ENCODE measurements around the gene NDUFAF3. TPM values are rescaled to one million over a fixed set of nuclear protein-coding genes. Genes with fewer than 3 reads are reported as not detected.

NDUFAF3 gene
- total RNA-seq, 1 donor from 2014 or later, result 75.4 TPM

- peaks cover 19% of the 10 kb centered on the region for H3K4me1 Mint-ChIP-seq (ENCODE audit: low read depth, unreplicated experiment)
Observed at GRCh38 chr3:49025005-49025792, 3.3 kb downstream of the NDUFAF3 start.

GRCh38 chr3:49025793-49026520, 4.0 kb downstream of the NDUFAF3 start:
- FAIRE-seq, result no peak
- H3K9me3 Mint-ChIP-seq (ENCODE audit: unreplicated experiment), result peaks cover 2% of the 10 kb centered on the region
- H3K4me3 Mint-ChIP-seq (ENCODE audit: unreplicated experiment), result peak overlapping the region; percentile 57
- H3K9ac ChIP-seq (ENCODE audit: low read length), result no peak overlapping the region
- no peak overlapping the region for H3K27ac Mint-ChIP-seq (ENCODE audit: unreplicated experiment)
- no peak overlapping the region for H3K4me3 ChIP-seq (ENCODE audit: insufficient read depth, low read depth, low read length)
- no peaks in the 10 kb centered on the region for H3K27me3 ChIP-seq (ENCODE audit: insufficient read depth, low read length)
- H3K4me1 ChIP-seq (ENCODE audit: insufficient read depth, low read length), result peaks cover 22% of the 10 kb centered on the region
- H3K4me2 ChIP-seq (ENCODE audit: low read length), result no peak overlapping the region
- peaks cover 61% of the 10 kb centered on the region for H4K20me1 ChIP-seq (ENCODE audit: insufficient read depth, low read length)
- peaks cover 40% of the 10 kb centered on the region for H3K36me3 ChIP-seq (ENCODE audit: insufficient read depth, low read length)
- H3K9me3 ChIP-seq (ENCODE audit: insufficient read depth, low read depth, low read length), result no peaks in the 10 kb centered on the region
- peaks cover 18% of the 10 kb centered on the region for H3K4me1 Mint-ChIP-seq (ENCODE audit: low read depth, unreplicated experiment)
- no peak for TF ChIP-seq EZH2 (IDR thresholded peaks at IDR 0.05; ENCODE audit: insufficient read depth, low read length)
- TF ChIP-seq, protein P1, sequence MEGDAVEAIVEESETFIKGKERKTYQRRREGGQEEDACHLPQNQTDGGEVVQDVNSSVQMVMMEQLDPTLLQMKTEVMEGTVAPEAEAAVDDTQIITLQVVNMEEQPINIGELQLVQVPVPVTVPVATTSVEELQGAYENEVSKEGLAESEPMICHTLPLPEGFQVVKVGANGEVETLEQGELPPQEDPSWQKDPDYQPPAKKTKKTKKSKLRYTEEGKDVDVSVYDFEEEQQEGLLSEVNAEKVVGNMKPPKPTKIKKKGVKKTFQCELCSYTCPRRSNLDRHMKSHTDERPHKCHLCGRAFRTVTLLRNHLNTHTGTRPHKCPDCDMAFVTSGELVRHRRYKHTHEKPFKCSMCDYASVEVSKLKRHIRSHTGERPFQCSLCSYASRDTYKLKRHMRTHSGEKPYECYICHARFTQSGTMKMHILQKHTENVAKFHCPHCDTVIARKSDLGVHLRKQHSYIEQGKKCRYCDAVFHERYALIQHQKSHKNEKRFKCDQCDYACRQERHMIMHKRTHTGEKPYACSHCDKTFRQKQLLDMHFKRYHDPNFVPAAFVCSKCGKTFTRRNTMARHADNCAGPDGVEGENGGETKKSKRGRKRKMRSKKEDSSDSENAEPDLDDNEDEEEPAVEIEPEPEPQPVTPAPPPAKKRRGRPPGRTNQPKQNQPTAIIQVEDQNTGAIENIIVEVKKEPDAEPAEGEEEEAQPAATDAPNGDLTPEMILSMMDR (IDR thresholded peaks at IDR 0.05; ENCODE audit: insufficient read depth, low read depth, low read length), result no peak
- peaks cover 21% of the 10 kb centered on the region for H3K36me3 Mint-ChIP-seq (ENCODE audit: low read depth, unreplicated experiment)
- H2AFZ ChIP-seq (ENCODE audit: low read depth, low read length), result no peak overlapping the region
- no peaks in the 10 kb centered on the region for H3K27me3 Mint-ChIP-seq (ENCODE audit: low read depth, unreplicated experiment)
- no peak for DNase-seq (ENCODE audit: low read depth)
- H3K27ac ChIP-seq (ENCODE audit: low read depth, low read length), result no peak overlapping the region
- peaks cover 74% of the 10 kb centered on the region for H3K79me2 ChIP-seq (ENCODE audit: insufficient read depth, low read length)

More at GRCh38 chr3:49025005-49025792, 3.3 kb downstream of the NDUFAF3 start:
- peaks cover 2% of the 10 kb centered on the region for H3K9me3 Mint-ChIP-seq (ENCODE audit: unreplicated experiment)
- H3K4me1 ChIP-seq (ENCODE audit: insufficient read depth, low read length), result peaks cover 24% of the 10 kb centered on the region
- peak overlapping the region; percentile 50 for H3K4me3 Mint-ChIP-seq (ENCODE audit: unreplicated experiment)
- no peak overlapping the region for H3K27ac ChIP-seq (ENCODE audit: low read depth, low read length)
- H3K79me2 ChIP-seq (ENCODE audit: insufficient read depth, low read length), result peaks cover 82% of the 10 kb centered on the region
- no peak overlapping the region for H3K27ac Mint-ChIP-seq (ENCODE audit: unreplicated experiment)
- no peak for TF ChIP-seq EZH2 (IDR thresholded peaks at IDR 0.05; ENCODE audit: insufficient read depth, low read length)
- TF ChIP-seq, protein P1 (IDR thresholded peaks at IDR 0.05; ENCODE audit: insufficient read depth, low read depth, low read length), result no peak
- no peak overlapping the region for H3K4me3 ChIP-seq (ENCODE audit: insufficient read depth, low read depth, low read length)
- no peaks in the 10 kb centered on the region for H3K27me3 ChIP-seq (ENCODE audit: insufficient read depth, low read length)
- no peak overlapping the region for H3K4me2 ChIP-seq (ENCODE audit: low read length)
- no peaks in the 10 kb centered on the region for H3K9me3 ChIP-seq (ENCODE audit: insufficient read depth, low read depth, low read length)
- H3K36me3 ChIP-seq (ENCODE audit: insufficient read depth, low read length), result peaks cover 40% of the 10 kb centered on the region
- H3K9ac ChIP-seq (ENCODE audit: low read length), result no peak overlapping the region
- H3K27me3 Mint-ChIP-seq (ENCODE audit: low read depth, unreplicated experiment), result no peaks in the 10 kb centered on the region
- H4K20me1 ChIP-seq (ENCODE audit: insufficient read depth, low read length), result peaks cover 61% of the 10 kb centered on the region
- no peak for DNase-seq (ENCODE audit: low read depth)
- peaks cover 21% of the 10 kb centered on the region for H3K36me3 Mint-ChIP-seq (ENCODE audit: low read depth, unreplicated experiment)
- no peak overlapping the region for H2AFZ ChIP-seq (ENCODE audit: low read depth, low read length)
- no peak for FAIRE-seq
